IPS DF 4.7 (cell line): Measurements from ENCODE around the gene SNRPD3.
"Not testable (repeated sequence)": the region's sequence is repeated elsewhere in the genome, so short reads cannot be mapped to it uniquely, and the experiment has no call there.

Experiments
- DNase-seq: peaks from one replicate; pipeline ENCODE4 v3.0.0-alpha.2; 2013; ENCODE audit warnings: low spot score; ENCODE audit errors: extremely low read depth

SNRPD3 gene

DNA sequence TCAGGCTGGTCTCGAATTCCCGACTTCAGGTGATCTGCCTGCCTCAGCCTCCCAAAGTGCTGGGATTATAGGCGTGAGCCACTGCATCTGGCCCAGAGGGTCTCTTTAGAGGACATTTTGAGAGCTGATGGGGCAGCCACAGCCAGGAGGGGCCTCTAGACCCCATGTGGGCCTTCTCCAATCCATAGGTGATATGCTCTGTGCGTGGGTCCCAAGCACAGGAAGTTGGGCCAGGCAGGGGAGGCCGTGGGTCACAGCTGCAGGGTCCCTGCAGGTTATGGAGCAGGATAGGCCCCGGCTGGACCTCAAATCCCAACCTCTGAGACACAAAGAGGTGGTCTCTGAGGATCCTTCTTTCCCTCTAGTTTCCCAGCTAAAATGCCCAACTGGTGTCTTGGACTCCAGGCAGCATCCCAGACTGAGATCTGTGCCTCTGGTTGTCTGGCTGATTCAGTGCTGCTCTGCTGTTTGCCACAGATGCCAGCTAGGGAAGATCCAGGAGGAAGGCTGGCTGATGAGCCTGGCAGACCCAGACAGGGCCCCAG lies 35.6 kb downstream of the SNRPD3 start:
- no peak for DNase-seq

DNA sequence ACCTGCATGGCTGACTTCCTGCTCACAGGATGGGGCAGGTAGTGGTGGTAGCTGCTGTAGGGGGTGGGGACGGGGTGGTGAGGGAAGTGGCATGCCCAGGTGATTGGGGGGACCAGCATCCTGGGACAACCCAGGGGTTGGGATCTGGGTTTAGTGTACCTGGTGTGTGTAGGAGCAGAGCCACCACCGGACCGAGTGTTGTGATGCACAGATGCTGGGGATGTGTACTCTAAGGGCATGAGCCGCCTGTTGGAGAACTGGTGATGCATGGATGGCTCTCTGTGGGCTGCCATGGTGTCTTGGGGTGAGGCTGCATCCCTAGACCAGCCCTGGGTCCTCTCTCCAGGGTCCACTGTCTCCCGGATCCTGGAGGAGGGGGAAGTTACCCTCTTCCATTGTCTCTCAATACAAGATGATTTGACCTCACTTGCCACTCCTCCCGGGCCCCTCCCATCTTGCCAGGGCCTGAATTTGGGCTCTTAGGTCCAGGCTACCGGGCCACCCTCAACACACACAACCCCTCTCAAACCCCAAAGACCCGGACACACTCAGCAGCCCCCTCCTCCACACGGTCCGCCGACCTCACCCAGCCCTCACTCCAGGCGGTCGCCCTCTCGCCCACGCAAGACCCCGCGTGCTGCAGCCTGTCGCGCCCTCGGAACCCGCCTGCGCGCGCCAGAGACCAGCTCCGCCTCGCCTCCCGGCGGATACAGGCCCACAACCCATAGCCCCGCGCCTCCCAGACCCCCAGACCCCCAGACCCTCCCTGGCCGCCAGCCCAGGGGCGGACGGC lies 36.5 kb downstream of the SNRPD3 start:
- DNase-seq = no peak

DNA sequence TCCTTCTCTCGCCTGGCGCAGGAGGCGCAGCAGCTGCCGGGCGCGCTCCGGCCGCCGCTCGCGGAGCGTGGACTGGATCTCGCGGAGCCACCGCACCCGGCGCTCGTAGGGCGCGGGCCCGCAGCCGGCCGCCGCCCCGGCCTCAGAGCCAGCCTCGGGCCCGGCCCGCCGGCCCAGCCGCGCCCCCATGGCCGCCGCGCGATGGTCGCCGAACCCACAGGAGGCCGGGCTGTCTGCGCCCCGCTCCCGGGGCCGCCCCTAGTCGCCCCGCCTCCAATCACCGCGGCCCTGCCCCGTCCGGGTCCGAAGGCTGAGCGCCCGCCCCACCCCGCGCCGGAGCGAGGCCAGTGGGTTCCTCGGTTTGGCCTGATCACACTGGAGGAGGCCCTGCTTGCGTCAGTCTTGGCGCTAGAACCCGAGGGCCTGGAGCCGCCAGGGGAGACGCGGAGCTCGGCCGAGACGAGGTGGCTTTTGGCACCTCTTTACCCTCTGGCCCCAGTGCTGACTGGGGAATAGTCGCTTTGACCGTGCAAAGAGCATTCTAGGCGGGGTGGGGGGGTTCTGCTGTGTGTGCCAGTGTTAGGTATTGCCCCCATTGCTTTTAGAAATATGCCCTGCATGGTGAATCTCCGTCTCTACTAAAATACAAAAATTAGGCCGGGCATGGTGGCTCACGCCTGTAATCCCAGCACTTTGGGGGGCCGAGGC lies 37.2 kb downstream of the SNRPD3 start, which contains the start of gene LRRC75B:
TSS of gene LRRC75B (minus strand) at position 223 of the 708 bp plus-strand sequence. CDS start at position 189, 34 bp downstream.
- no peak for DNase-seq

DNA sequence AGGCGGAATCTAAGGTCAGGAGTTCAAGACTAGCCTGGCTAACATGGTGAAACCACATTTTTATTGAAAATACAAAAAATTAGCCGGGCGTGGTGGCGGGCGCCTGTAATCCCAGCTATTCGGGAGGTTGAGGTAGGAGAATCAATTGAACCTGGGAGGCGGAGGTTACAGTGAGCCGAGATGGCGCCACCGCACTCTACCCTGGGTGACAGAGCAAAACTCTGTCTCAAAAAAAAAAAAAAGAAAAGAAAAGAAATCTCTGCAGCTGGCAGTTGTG lies 37.7 kb downstream of the SNRPD3 start:
- DNase-seq = not testable (repeated sequence)

DNA sequence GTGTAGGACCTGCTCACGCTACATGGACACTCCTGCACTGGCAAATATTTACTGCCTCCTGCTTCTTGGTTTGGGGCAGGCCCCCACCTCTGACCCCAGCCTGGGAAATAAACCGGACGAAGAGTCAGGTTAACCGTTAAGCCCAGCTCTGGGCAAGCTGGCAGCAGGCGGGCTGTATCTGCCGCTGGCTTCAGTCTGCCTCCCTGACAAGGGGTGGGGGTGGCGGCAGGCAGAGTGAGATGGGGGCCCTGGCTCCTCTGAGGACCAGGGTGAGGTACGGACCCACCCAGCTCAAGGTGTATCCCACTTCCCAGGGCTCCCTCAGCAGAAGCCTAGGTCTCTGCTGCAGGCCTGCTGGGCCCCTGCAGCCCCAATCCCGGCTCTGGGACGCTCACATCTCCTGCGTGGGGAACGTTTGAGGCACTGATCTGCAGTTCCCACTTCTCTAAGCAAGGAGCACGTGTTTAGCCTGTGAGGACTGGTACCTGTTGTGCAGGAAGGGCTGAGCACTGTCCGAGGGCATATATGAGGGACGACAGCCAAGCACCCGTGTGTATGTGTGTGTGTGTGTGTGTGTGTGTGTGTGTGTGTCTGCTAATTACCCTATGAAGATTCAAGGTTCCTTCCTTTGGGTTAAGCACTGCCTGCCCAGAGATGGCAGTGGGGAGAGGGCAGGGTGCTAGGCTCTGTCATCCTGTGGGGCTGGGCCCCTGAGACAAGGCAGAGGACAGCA lies 38.2 kb downstream of the SNRPD3 start:
- DNase-seq = no peak

DNA sequence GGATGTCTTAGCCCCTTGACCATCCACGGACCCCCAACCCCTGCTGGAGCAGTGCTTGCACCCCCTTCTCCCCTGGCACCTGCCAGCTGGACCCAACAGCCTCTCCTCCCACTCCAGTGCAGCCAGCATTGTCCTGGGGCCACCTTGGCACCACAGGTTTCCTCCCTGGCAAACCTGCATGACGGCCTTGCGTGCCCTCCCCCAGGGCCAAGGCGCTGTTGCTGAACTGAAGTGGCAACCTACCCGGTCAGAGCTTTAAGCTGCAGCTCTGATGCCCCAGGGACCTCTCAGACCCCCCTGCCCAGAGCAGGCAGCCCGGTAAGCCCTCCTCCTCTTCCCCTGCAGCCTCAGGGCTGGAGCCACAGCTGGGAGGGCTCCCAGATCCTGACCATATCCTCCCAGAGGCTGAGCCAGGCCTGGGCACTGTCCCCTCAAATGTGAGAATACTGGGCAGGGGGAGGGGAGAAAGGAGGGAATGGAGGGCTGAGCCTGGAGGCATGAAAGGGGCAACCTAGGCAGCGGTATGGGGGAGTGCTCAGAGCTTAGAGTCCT lies 38.8 kb downstream of the SNRPD3 start:
- no peak for DNase-seq

DNA sequence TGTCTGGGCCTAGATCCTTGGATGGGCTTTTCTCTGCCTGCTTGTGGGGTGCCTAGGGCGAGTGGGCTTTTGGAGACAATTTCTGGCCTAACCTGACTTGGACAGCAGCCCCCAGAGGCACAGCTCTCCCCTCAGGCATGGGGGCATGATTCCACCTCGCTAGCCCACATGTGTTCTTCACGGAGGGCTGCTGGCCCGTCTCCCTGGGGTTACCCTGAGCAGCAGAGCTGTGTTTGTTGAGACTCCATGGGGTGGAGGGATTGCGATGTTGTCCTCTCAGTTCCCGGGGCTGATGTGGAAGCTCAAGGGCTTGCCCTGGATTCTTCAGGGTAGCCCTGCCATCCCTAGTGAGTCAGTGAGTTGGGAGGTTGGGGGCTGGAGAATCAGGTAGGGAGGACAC lies 39.4 kb downstream of the SNRPD3 start:
- no peak for DNase-seq

DNA sequence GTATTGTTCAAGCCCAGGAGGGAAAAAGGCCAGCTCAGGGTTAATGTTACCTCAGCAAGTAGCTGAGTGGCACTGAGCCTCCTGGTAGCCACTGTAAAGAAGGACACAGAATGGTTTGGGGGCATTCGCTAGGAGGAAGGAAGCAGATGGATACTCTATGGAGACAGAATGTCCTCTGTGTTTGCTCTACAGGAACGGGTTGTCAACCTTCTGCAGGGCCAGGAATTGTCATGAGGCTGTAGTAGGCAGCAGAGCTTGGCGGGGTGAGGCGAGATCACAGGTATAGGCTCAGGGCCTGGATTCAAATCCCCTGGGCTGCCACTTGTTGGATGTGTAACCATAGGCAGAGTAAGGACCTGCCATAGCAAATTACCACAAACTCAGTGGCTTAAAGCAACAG lies 40.1 kb downstream of the SNRPD3 start:
- DNase-seq = no peak

DNA sequence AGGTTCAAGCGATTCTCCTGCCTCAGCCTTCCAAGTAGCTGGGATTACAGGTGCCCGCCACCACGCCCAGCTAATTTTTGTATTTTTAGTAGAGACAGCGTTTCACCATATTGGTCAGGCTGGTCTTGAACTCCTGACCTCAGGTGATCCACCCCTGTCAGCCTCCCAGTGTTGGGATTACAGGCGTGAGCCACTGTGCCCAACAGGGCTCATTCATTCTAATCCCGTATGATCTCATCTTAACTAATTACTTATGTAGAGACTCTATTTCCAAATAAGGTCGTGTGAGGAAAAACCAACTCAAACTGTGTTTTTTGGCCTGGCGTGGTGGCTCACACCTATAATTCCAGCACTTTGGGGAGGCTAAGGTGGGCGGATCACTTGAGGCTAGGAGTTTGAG lies 41.3 kb downstream of the SNRPD3 start:
- not testable (repeated sequence) for DNase-seq

DNA sequence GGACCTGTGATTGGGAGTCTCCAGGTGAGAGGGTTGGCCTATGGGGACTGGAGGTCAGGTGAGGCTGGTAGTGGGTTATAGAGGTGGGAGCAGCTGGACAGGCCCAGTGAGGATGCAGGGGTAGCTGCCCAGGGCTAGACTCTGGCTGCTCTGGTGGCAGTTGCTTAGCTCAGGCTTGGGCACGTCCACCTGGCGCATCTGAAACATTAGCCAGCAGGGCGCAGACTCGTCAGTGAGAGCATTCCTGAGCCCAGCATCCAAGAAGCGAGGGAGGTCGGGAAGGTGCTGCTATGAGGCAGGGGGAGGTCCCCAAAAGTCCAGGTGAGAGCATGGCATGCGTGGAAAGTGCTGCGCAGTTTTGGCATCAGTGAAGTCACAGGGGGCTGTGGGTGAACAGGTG lies 43.7 kb downstream of the SNRPD3 start:
- DNase-seq = no peak

DNA sequence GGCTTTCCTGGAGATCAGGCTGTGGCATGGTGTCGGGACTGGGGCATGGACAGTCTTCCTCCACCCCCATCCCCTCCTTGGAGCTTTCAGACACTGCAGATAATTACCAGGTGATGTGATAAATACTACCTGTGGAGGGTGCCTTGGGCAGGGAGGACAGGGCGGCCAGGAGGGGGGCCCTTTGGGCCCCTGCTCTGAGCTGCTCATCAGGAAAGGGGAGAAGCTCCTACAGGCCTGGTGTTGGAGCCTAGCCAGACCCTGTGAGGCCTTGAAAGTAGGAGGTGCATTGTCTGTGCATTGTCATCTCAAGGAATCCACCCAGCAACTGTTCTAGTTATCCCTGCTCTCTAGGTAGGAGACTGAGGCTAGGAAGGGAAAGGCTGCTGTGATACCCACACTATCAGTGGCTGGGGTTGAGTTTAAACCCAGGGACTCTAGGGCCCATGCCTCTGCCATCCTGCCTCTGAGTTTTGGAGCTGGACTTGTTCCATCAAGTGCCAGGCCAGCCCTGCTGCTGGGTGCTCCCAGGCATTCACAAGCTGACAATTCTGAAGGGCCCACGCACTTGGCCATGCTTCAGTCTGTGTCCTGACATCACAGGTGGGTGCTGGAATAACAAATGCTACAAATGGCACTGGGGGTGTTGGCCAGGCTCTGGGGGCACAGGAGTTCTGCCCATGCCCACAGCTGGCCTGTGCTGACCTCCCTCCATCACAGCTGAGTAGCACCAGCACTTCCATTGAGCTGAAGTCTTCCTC lies 44.3 kb downstream of the SNRPD3 start:
- DNase-seq = not testable (repeated sequence)

DNA sequence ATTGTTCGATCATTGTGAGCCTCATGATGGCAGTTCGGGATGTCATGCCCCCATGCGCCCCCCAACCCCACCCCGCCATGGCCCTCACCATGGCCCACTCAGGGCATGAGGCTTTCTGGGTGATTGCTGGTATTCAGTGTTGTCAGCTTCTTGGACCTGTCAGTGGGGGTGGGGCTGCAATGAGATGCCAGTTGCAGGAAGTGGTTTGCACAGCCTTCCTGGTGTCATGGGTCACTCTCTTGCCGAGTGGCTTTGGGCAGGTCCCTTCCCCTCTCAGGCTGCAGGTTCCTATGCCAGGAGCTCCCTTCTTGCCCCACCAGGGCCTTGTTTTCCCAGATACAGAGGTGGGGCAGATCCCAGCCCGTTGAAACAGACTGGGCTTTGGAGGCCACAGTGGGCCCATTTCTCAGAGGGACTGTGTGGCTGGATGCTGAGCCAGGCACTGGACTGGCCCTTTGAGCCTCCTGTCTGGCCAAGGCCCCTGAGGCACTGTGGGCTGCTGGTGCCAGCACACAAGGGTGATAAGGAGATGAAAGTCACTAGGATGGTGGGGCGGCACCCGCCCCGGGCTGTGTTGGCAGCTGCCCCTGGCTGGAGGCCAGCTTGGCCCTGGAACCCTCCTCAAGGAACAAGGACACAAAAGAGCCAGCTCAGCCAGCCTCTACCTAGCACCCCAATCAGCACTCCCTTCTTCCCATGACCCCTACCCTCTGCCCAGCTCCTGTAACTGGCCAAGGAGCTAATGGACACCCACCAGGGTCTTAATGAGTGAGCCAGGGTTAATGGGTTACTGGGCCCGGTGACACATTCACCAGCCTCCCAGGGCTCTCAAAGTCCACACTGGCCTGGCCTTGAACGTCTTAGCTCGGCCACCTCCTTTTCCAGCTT lies 45.7 kb downstream of the SNRPD3 start:
- no peak for DNase-seq

DNA sequence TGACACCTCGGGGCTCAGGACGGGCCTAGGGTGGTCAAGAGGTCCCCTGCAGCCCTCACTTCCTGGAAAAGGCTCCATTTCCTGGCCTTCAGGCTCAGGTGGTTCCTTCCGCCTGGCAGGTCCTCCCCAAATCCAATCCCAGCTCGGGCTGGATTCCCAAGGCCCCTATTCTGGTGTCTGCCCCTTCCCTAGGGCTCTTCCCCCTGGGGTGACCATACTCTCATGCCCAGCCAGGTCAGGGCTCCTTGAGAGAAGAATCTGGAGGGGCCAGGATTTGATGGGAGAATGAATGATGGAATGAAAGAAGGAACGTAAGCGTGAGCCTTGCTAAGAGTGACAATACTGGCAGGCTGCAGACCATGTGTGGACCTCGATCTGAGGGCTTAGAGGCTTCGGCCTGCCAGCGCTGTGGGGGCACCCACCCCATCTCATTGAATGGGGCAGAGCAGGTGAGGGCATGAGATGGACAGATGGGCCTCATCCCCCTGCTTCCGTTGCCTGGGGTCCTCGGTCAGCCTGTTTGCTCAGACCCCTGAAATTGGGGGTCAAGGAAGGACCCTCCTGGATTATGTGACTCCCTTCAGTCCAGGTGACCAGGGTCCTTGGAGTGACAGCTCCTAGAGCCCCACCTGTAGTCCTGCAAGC lies 46.4 kb downstream of the SNRPD3 start:
- DNase-seq = not testable (repeated sequence)

DNA sequence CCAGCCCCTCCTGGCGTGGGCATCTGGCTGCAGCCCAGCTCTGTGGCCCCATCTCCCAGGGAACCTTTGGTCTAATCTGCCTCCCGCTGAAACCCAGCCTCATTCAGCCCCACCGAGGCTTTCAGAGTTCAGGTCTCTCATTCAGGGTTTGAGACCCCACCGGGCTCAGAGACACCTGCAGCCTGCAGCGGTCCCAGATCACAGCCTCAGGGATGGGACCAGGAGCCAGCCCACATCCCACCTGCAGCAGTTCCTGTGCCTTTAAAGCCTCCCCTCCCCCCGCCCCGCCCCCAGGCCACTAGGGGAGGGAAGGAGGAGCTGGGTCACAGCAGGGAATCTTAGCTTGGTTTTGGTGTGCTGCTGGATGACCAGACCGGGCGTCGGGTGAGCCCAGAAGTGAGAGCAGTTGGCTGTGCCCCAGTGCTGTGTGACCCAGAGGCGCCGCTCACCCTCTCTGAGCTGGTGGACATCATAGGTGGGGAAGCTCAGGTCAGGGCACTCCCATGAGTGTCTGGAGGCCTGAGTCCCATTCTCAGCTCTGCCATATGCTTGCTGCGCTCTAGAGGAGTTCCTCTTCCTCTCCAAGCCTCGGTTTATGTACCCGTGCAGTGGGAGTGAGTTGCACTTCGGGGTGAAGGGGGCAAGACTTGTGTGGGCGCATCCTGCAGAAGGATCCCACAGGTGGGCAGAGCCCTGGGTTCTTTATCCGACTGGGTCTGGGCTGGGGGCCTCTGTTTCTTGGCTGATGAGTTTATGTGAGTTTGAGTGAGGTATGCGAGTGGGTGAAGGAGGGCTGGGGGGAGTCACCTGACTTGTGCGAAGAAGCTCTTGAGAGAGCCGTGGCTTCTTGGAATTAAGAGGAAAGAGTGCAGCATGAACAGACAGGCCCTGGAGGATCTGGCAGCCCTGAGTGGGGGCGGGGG lies 47.3 kb downstream of the SNRPD3 start, which contains the start of gene GGT1:
TSS of gene GGT1 (plus strand) at position 347 of the 923 bp plus-strand sequence. CDS start 7,889 bp downstream, outside the sequence.
- not testable (repeated sequence) for DNase-seq

DNA sequence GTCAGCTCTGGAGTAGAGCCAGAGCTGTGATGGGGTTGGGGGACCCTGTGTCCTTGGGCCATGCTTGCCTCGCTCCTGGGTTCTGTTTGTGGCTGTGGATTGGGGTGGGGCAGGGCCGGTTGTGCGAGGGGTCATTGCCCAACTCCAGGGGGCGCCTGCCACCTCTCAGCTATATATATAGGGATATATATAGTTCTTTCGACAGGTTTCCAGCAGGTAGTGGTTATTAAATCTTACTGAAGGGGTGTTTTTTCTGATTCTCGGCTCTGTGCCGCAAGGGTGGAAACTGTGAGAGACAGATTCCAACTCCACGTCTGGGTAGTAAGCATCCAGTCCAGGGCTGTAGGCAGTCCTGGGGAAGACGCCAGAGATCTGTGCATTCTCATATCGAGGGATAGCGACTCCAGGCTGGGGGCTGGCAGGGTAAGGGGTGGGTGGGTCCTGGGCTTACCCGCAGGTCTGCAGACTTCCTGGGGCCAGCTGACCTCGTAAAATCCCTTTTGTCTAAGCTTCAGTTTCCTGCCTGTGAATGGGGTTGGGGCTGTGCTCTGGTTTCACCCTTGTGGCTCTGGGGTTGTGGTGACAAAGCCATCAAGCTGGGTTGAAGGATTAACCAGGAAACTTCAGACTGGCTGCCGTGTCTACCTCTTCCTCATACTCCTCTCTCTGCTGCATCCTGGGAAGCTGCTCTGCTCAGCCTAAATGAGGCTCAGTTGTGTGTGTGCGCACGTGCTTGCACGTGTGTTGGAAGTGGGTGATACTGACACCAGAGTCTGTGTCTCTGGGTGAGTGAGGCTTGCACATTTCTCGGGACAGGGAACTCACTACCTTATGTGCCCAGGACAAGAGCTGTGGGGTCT lies 48.2 kb downstream of the SNRPD3 start:
- DNase-seq = not testable (repeated sequence)

DNA sequence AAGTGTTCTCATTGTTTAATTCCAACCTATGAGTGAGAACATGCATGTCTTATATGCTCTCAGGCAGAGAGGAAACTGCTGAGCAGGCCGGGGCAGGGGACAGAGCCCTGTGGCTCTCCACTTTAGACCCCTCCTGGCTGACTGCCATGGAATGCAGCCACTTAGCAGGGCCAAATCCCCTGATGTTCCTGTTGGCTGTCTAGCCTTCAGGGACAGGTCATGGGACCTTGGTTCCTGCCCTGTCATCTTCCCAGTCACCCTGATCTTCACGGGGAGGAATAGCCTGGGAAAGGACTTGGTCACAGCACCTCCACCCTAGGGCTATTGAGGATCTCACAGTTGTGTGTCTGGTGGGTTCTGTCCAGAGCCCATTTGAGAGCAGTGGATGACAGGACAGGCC lies 50.5 kb downstream of the SNRPD3 start:
- DNase-seq = not testable (repeated sequence)

DNA sequence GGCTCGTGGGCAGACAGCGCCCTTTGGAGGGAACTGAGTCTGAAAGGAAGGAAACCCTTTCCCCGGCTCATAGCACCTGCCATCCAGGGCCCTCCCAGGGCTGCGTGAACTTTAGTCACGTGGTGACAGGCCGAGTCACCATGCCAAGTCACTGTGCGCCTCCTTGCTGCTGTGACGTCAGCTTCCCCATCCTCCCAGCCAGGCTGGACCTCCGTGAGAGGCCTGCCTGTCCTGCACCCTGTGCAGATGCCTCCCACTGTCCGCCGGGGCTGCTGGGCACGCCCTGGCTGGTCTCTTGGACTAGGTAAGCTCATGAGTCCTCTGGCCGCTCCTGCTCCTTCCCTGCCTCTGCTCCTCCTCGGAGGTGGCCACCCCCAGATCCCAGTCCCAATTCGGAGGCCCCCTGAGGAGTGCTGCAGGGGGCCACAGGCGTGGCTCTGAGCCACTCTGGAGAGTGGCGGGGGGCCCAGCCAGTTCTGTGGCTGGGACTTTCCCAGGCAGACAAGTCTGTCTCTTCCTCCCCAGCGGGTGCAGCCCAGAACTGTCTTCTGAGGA lies 51.7 kb downstream of the SNRPD3 start:
- DNase-seq = not testable (repeated sequence)
